Activated naive CD4-positive, alpha-beta T cell treated with anti-CD3 and anti-CD28 coated beads, Interleukin-2, amount 50 U/mL, for 72 hours (primary cell): ENCODE data around the gene CHRD. TPM values are rescaled to one million over a fixed set of nuclear protein-coding genes. Genes with fewer than 3 reads are reported as not detected.

Source experiments
- ATAC-seq, 2 donors: fragments of 150-1000 bp; cut with Tn5 transposase; 2 replicates each; pipeline ENCODE4 v1.10.0; 2021; ENCODE audit warnings: mild to moderate bottlenecking in 2 of 2, moderate library complexity in 2 of 2
- DNase-seq, 2 donors: peaks; one replicate each; pipeline ENCODE4 v3.0.0; 2021 to 2022; ENCODE audit warnings: low spot score in 2 of 2
- H3K27ac Mint-ChIP-seq, 2 donors: one replicate each; pipeline ENCODE4 v1.8.0; 2022; ENCODE audit warnings: mild to moderate bottlenecking in 2 of 2, mixed read lengths in 2 of 2
- H3K36me3 Mint-ChIP-seq, 2 donors: one replicate each; pipeline ENCODE4 v1.8.0; 2022; ENCODE audit warnings: mixed read lengths in 2 of 2
- H3K9me3 Mint-ChIP-seq, 2 donors: one replicate each; pipeline ENCODE4 v1.8.0; 2022; ENCODE audit warnings: mixed read lengths in 2 of 2
- total RNA-seq, 2 donors: library from RNA; stranded (reverse); gene quantifications; one replicate each; pipeline ENCODE4 v1.2.3, GENCODE V29; 2022

Gene CHRD
- total RNA-seq, 2 donors from 2014 or later = 0.49 TPM; not detected in 1

GRCh38 chr3:184355261-184356040 lies 24.4 kb upstream of the CHRD start:
- H3K27ac Mint-ChIP-seq = no peak overlapping the region
- no peaks in the 10 kb centered on the region for H3K9me3 Mint-ChIP-seq
- peaks cover 0 to 5% of the 10 kb centered on the region in 2 donors for H3K36me3 Mint-ChIP-seq
- no peak for DNase-seq
- no peak for ATAC-seq

- ATAC-seq (no peak), DNase-seq (no peak)
- peaks cover 0 to 5% of the 10 kb centered on the region in 2 donors for H3K36me3 Mint-ChIP-seq
- no peaks in the 10 kb centered on the region for H3K9me3 Mint-ChIP-seq
- no peak overlapping the region for H3K27ac Mint-ChIP-seq
Observed at GRCh38 chr3:184357248-184358123, 22.4 kb upstream of the CHRD start.

- H3K27ac Mint-ChIP-seq = no peak overlapping the region
- DNase-seq (no peak), ATAC-seq (no peak)
- no peaks in the 10 kb centered on the region for H3K9me3 Mint-ChIP-seq
- H3K36me3 Mint-ChIP-seq = peaks cover under 1 to 8% of the 10 kb centered on the region in 2 donors
Observed at GRCh38 chr3:184358124-184358767, 21.6 kb upstream of the CHRD start.

GRCh38 chr3:184358921-184359350 lies 20.9 kb upstream of the CHRD start:
- no peak for ATAC-seq
- no peak for DNase-seq
- peaks cover 7 to 14% of the 10 kb centered on the region in 2 donors for H3K36me3 Mint-ChIP-seq

GRCh38 chr3:184359610-184360009 lies 20.2 kb upstream of the CHRD start:
- ATAC-seq = no peak
- H3K9me3 Mint-ChIP-seq = no peaks in the 10 kb centered on the region
- no peak for DNase-seq
- H3K36me3 Mint-ChIP-seq = peaks cover 12 to 18% of the 10 kb centered on the region in 2 donors
- H3K27ac Mint-ChIP-seq = peak overlapping the region in 1 of 2 donors; percentile 66

More at GRCh38 chr3:184358921-184359350, 20.9 kb upstream of the CHRD start:
- Mint-ChIP-seq H3K9me3 (no peaks in the 10 kb centered on the region), H3K27ac (no peak overlapping the region)

GRCh38 chr3:184360070-184360928 lies 19.6 kb upstream of the CHRD start:
- H3K36me3 Mint-ChIP-seq = peaks cover 19 to 22% of the 10 kb centered on the region in 2 donors
- no peak for DNase-seq
- H3K9me3 Mint-ChIP-seq = no peaks in the 10 kb centered on the region
- H3K27ac Mint-ChIP-seq = peak overlapping the region; percentile 52 to 66
- no peak for ATAC-seq

- peak overlapping the region; percentile 52 to 66 for H3K27ac Mint-ChIP-seq
- peaks cover 20 to 23% of the 10 kb centered on the region in 2 donors for H3K36me3 Mint-ChIP-seq
- no peak for ATAC-seq
- no peaks in the 10 kb centered on the region for H3K9me3 Mint-ChIP-seq
- no peak for DNase-seq
Observed at GRCh38 chr3:184360929-184361531, 18.8 kb upstream of the CHRD start.

GRCh38 chr3:184361532-184361931 lies 18.3 kb upstream of the CHRD start, which contains the start of the genes CLCN2 and POLR2H:
CLCN2 (minus strand) TSS chr3:184361605; CDS start chr3:184361479, 126 bp downstream.
POLR2H (plus strand) TSS chr3:184361710; CDS start chr3:184363493, 1,783 bp downstream.
- H3K27ac Mint-ChIP-seq = peak within 1 kb of the TSS; percentile 90 to 94
- peak; percentile 58 to 73 for DNase-seq
- no peaks in the 10 kb centered on the region for H3K9me3 Mint-ChIP-seq
- H3K36me3 Mint-ChIP-seq = peaks cover 21 to 26% of the 10 kb centered on the region in 2 donors
- ATAC-seq = peak; percentile 45

- ATAC-seq (peak; percentile 25 to 30), DNase-seq (peak; percentile 52 to 72)
- Mint-ChIP-seq H3K9me3 (no peaks in the 10 kb centered on the region), H3K27ac (peak overlapping the region; percentile 90 to 94), H3K36me3 (peaks cover 25 to 31% of the 10 kb centered on the region in 2 donors)
Observed at GRCh38 chr3:184361932-184362667, 17.8 kb upstream of the CHRD start.

- no peaks in the 10 kb centered on the region for H3K9me3 Mint-ChIP-seq
- peak overlapping the region; percentile 90 to 99 for H3K27ac Mint-ChIP-seq
- DNase-seq (peak; percentile 93 to 98), ATAC-seq (peak; percentile 87 to 91)
- H3K36me3 Mint-ChIP-seq = peaks cover 27 to 35% of the 10 kb centered on the region in 2 donors
Observed at GRCh38 chr3:184362668-184363546, 16.9 kb upstream of the CHRD start.

- Mint-ChIP-seq H3K36me3 (peaks cover 30 to 38% of the 10 kb centered on the region in 2 donors), H3K9me3 (no peaks in the 10 kb centered on the region), H3K27ac (peak overlapping the region; percentile 65 to 78)
- no peak for DNase-seq
- no peak for ATAC-seq
Observed at GRCh38 chr3:184366619-184367289, 13.1 kb upstream of the CHRD start.

- no peak for ATAC-seq
- no peak for DNase-seq
- H3K9me3 Mint-ChIP-seq = no peaks in the 10 kb centered on the region
- H3K27ac Mint-ChIP-seq = no peak overlapping the region
- peaks cover 29 to 38% of the 10 kb centered on the region in 2 donors for H3K36me3 Mint-ChIP-seq
Observed at GRCh38 chr3:184368116-184368515, 11.7 kb upstream of the CHRD start.

- Mint-ChIP-seq H3K9me3 (no peaks in the 10 kb centered on the region), H3K27ac (peak overlapping the region in 1 of 2 donors; percentile 57), H3K36me3 (peaks cover 24 to 33% of the 10 kb centered on the region in 2 donors)
- no peak for DNase-seq
- no peak for ATAC-seq
Observed at GRCh38 chr3:184368586-184369183, 11.2 kb upstream of the CHRD start.
